ENCODE measurements around the gene PROCA1.
"Not testable (repeated sequence)": the region's sequence is repeated elsewhere in the genome, so short reads cannot be mapped to it uniquely, and the experiment has no call there.

Gene PROCA1

GRCh38 chr17:28743243-28744103 is 31.8 kb upstream of the PROCA1 start, which contains the start of gene TRAF4:
TSS of gene TRAF4 (plus strand) at chr17:28744011. CDS start at chr17:28744113, 102 bp downstream.
- peak; percentile 51 for DNase-seq

DNA sequence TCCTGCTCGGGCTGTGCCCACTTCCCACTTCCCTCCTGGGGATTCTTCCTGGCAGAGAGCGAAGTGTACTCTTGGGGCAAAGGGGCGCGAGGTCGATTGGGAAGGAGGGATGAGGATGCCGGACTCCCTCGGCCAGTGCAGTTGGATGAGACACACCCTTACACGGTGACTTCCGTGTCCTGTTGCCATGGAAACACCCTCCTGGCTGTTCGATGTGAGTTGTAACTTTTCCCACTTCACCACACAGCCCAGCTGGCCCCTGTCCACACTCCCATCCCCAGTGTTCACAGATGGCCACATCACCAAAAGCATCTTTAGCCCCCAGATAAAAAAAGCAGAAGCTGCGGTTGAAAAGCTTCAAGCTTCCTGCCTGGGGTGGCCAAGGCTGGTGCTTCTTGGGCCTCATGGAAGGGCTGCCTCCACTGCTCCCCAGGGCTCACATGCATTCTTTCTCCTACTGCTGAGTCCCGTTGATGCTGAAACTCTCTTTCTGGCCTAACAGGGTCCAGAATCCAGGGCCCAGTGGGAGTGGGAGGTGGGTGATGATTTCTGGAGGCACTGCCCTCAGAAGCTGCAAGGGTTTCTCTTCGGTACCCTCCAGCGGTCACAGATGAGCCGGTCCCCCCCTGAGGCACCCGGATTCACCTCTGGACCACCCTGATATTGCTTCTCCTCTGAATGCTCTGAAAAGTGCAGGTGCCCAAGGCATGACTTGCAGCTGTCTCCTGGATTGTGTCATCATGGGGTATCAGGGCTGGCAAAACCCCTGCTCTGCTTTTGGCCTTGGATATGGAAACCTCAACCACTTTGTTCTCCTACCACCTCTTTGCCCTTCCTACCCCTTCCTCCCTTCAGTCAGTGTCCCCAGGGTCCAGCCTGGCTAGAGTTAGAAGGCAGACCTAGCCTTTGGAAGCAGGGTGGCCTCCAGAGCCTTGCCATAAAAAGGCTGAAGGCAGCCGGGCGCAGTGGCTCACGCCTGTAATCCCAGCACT is 30.0 kb upstream of the PROCA1 start:
- DNase-seq = no peak

DNA sequence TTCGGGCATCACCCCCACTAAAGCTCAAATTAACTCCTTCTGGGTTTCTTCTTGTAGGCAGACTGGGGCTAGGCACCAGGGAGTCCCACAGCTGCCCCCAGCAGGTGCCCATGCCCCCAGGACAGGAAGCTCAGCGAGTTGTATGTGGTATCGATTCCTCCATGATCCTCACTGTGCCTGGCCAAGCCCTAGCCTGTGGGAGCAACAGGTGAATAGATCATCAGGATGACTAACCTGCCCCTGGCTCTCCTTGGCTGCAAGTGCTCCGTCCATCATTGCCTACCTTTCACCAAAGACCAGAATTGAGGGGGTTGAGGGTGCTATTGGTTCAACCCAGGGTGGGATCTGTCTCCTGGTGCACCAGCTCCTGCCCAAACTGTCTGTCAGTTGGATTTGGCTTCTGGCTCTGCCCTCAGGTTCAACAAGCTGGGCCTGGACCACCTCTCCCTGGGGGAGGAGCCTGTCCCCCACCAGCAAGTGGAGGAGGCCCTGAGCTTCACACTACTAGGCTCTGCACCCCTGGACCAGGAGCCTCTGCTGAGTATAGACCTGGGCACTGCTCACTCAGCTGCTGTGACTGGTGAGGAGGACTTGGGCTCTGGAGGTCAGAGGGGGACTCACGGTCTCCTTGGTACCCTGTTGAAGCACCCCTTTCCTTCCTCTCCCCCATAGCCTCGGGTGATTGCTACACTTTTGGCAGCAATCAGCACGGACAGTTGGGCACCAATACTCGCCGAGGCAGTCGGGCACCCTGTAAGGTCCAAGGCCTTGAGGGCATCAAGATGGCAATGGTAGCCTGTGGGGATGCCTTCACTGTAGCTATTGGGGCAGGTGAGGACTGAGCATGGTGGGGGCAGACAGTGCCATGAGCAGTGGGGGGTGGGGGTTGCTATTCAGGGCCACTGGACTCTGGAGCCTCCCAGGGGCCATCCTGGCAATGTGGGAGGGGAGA is 29.0 kb upstream of the PROCA1 start:
- DNase-seq = no peak

DNA sequence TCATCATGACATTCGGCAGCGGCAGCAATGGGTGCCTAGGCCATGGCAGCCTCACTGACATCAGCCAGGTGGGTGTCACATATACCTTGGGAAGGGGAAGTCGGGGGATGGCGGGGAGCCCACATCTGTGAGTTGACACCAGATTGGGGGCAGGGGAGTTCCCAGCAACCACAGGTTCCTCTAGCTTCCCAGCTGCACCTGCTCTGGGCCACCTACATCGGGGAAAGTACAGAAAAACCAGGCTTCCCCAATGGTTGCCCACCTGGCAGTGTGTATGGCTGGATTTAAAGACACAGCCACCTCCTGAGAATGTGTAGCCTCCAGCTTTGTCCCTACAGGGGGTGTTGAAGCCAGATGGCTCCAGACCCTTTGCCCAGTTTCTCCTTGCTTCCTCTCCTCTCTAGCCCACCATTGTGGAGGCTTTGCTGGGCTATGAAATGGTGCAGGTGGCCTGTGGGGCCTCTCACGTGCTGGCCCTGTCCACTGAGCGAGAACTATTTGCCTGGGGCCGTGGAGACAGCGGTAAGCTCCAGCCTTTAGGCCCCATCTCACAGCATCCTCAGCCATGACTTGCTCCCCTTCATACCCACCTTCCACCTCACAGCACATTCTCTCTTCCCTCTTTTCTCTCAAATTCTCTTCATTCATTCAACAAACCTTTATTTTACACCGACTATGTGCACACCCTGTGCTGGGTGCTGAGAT is 27.1 kb upstream of the PROCA1 start:
- no peak for DNase-seq

DNA sequence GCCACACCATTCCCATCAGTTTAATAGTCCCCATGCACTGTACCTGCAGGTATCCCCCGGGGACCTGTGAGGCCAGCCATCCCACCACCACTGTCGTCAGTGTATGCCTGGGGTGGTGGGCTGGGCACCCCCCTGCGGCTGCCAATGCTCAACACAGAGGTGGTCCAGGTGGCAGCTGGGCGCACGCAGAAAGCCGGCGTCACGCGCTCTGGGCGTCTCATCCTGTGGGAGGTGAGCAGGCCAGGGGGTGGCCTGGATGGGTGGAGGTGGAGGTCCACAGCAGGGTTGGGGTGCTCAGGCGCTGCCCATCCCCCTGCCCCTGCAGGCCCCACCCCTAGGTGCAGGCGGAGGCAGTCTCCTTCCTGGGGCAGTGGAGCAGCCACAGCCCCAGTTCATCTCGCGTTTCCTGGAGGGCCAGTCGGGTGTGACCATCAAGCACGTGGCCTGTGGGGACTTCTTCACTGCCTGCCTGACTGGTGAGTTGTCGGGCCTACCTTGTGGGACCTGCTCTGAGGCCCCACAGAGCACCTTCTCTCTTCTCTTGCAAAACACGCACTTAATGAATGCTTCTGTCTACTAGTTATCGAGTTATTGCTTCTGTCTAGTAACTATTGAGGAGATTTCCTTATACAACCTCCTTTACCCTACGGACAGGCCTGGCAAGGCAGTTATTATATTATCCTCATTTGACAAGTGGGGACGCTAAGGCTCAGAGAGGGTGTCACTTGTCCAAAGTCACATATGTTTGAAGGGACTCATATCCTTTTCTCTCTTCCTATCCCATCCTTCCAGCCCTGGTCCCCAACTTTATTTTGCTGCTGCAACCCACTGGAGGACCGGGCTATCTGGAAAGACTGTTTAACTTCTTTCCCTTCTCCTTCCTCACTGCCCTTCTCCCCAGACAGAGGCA is 26.3 kb upstream of the PROCA1 start:
- DNase-seq = no peak

- no peak for DNase-seq
Observed at GRCh38 chr17:28737316-28737715, 25.6 kb upstream of the PROCA1 start.

- not testable (repeated sequence) for DNase-seq
Observed at GRCh38 chr17:28735913-28736769, 24.5 kb upstream of the PROCA1 start.

DNA sequence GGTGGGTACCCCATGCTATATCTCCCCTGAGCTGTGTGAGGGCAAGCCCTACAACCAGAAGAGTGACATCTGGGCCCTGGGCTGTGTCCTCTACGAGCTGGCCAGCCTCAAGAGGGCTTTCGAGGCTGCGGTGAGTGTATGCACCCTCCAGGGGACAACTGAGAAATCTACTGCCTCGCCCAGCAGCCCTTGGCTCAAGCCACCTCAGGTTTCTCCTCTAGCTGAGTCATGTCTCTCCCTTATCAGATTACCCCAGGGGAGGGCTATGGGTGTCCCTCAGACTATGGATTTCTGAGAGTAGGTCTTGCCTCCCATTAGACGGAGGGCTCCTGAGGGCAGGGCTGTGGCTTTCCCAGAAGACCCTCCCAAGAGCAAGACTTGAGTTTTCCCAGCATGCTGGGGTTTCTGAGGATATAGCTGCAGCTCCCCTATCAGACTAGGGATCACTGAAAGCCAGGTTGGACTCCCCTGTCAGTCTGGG is 23.6 kb upstream of the PROCA1 start:
- DNase-seq = no peak

DNA sequence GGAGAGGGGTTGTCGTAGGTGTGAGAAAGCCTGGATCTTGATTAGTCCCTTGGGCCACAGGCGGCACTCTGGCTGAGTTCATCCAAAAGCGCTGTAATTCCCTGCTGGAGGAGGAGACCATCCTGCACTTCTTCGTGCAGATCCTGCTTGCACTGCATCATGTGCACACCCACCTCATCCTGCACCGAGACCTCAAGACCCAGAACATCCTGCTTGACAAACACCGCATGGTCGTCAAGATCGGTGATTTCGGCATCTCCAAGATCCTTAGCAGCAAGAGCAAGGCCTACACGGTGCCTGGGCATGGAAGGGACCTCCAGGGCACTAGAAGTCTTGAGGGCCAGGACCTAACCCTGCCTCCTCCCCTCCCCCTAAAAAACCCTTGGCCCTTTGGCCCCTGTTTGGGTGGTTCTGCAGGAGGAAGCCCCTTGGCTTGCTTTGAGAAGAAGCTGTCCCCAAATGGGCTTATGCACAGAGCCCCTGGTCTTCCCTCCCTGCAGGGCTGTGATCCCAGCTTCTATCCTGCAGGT is 23.1 kb upstream of the PROCA1 start:
- DNase-seq = no peak

GRCh38 chr17:28733346-28733745 is 21.7 kb upstream of the PROCA1 start:
- DNase-seq = no peak

GRCh38 chr17:28729950-28730330 is 18.3 kb upstream of the PROCA1 start:
- no peak for DNase-seq

DNA sequence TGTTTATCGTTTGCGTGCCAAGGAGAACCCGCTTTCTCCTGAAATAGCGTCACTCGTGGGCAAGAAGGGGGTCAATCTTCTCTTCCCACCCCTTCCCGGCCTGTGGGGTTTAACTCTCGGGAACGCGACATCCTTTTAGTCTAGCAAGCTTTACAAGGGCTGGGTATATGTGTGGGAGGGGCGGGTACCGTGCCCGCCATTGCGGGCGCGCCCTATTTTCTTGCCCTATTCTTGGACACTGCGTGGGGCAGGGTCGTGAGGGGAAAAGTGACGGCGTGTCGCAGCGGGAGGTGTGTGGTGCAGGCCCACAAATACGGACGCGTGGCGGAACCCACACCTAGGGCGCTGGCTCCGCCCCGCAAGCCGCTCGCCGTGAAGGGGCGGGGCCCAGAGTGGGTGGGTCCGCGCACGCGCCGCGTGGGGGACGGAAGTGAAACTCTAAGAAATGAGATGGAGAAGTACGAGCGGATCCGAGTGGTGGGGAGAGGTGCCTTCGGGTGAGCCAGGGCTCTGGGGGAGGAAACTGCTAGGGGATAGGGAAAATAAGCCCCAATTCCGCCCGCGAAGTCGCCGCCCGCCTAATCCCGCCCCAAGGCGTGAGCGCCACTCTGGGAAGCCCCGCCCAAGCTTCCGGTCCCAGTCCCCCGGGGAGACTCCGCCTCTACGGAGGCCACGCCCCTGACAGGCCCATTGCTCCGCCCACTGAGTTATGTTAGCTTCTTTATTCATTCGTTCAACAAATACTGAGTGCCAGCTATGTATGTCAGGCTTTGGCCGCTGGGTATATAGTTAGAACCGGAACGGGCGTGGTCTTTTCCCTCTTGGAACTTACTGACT is 16.9 kb upstream of the PROCA1 start, which contains the start of gene NEK8:
Gene NEK8 (plus strand): TSS at position 425 of the 837 bp plus-strand sequence. CDS start 26 bp downstream, at position 451.
- DNase-seq = peak; percentile 90

DNA sequence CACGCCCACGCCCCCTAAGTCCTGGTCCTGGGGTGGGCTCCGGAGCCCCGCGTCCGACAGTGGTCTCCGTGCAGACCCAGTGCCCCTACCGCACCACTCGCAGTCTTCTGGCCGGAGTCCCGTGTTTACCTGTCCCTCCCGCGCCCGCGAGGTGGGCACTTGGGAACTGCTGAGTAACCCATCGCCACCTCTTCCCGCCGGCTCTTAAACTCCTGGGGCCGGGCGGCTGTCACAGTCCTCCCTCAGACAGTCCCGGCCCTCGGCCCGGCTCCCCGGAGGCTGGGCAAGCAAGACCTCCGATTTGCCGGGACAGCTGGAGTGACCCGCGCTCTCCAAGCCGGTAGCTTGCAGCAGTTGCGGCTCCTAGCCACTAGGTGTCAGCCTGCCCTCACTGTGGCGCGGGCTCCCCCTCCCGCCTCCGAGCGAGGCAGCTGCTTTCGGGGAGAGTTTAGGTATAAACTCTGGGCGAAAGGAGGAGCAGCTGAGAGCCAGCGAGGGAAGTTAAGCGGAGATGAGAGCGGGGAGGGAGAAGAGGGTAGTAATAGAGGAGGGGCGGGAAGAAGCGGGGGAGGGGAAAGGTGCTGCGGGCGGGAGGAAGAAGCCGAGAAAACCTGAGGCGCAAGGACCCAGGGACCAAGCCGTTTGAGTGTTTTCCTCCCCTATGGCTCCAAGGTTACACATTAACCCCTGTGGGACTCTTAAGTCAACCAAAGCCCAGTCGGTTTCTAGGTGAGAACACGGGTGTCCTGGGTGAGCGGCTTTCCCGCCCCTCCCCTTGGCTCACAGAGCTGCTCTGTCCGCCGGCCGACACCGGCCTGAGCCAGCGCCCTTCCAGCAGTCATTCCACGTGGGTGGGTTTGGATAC is 15.2 kb upstream of the PROCA1 start:
- DNase-seq = peak; percentile 83

DNA sequence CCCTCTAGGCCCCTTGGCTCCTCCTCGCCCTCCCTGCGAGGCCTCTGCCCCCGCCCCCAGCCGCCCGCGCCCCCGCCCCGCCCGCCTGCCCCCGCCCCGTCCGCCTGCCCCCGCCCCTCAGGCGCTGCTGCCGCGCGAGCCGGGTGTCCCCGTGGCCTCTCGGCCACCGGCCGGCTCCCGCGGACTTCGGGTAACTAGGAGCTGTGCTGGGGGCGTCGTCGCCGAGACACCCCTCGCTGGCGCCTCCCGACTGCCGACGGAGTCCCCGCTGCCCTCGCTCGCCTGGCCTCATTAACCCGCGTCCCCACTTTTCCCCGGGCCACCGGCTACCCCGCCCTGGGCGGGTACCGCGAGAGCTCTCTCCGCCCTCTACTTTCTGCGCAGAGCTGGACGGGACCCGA is 14.5 kb upstream of the PROCA1 start, which contains the start of gene TLCD1:
Gene TLCD1 (minus strand): TSS at position 8 of the 401 bp plus-strand sequence. CDS start 136 bp downstream, outside the sequence.
- peak; percentile 69 for DNase-seq

DNA sequence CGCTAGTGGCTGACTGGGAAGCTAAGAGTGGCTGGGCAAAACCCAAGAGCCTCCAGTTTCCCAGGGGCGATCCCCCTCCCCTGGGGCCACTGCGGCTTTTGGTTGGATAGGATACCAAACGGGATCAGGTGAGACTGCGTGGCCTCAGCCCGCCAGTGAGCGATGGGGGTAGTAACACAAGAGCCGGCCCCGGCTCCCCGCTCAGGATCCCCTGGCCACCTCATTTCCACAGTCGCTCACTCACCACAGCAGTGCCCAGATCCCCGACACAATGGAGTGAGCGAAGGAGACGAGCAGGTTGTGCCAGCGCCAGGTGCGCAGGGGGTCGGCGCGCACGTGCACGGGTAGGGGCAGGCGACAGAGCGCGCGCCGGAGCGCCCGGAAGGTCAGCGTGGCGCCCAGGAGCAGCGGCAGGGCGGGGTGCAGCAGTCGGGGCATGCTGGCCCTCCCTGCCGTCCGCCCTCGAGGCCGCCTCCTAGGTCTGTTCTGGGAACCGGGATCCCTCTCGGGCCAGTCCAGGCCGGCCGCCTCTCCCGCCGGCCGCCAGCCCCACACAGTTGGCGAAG is 14.1 kb upstream of the PROCA1 start:
- DNase-seq = peak; percentile 48

- no peak for DNase-seq
Observed at GRCh38 chr17:28725166-28725659, 13.5 kb upstream of the PROCA1 start.

Data from NK-92 treated with Interleukin-12 subunit alpha and Interleukin-12 subunit beta, amount 100 ng/mL, for 24 hours (cell line).